Activated CD4-positive, alpha-beta T cell treated with anti-CD3 and anti-CD28 coated beads, Interleukin-2, amount 50 U/mL, for 24 hours (primary cell): ENCODE measurements around the gene BRD3OS.
A peak's percentile ranks its signal among the peaks of the same experiment; 100 is the strongest.
"Not testable (repeated sequence)": the region's sequence is repeated elsewhere in the genome, so short reads cannot be mapped to it uniquely, and the experiment has no call there.

Experiments used
- DNase-seq, 2 donors: peaks; one replicate each; pipeline ENCODE4 v3.0.0-alpha.2; 2020; ENCODE audit warnings: low read depth in 1 of 2, low spot score in 1 of 2

Gene BRD3OS

GRCh38 chr9:134061688-134062371 is 36.5 kb downstream of the BRD3OS start:
- no peak for DNase-seq

- no peak for DNase-seq
Measured at GRCh38 chr9:134062461-134063087, 37.3 kb downstream of the BRD3OS start.

- no peak for DNase-seq
Measured at GRCh38 chr9:134063088-134063570, 37.8 kb downstream of the BRD3OS start.

- DNase-seq: no peak
Measured at GRCh38 chr9:134063571-134064450, 38.5 kb downstream of the BRD3OS start.

GRCh38 chr9:134064711-134065110 is 39.4 kb downstream of the BRD3OS start:
- DNase-seq: no peak

GRCh38 chr9:134065612-134066419 is 40.5 kb downstream of the BRD3OS start:
- peak; percentile 32 to 71 for DNase-seq

- no peak for DNase-seq
Measured at GRCh38 chr9:134066526-134066912, 41.2 kb downstream of the BRD3OS start.

GRCh38 chr9:134066913-134067851 is 41.9 kb downstream of the BRD3OS start:
- peak; percentile 16 for DNase-seq

- DNase-seq: peak; percentile 65 to 67
Measured at GRCh38 chr9:134067904-134068743, 42.8 kb downstream of the BRD3OS start, which contains the start of gene BRD3. TSS of gene BRD3 (minus strand) at chr9:134068026. CDS start at chr9:134053477, 14,549 bp downstream.

- no peak for DNase-seq
Measured at GRCh38 chr9:134068744-134069479, 43.6 kb downstream of the BRD3OS start.

GRCh38 chr9:134069480-134070399 is 44.5 kb downstream of the BRD3OS start:
- DNase-seq: no peak

GRCh38 chr9:134071149-134071548 is 45.9 kb downstream of the BRD3OS start:
- no peak for DNase-seq

- DNase-seq: not testable (repeated sequence)
Measured at GRCh38 chr9:134072683-134073082, 47.4 kb downstream of the BRD3OS start.

- no peak for DNase-seq
Measured at GRCh38 chr9:134073500-134073899, 48.2 kb downstream of the BRD3OS start.

GRCh38 chr9:134075689-134076088 is 50.4 kb downstream of the BRD3OS start:
- DNase-seq: not testable (repeated sequence)

GRCh38 chr9:134076644-134077043 is 51.4 kb downstream of the BRD3OS start:
- DNase-seq: no peak
